Ishikawa (cell line): ENCODE data around the gene FAF2.

Source experiments
- CREB1 ChIP-seq: IDR thresholded peaks from 2 replicates; pipeline ENCODE4 v1.6.1; 2012; ENCODE audit warnings: low read depth
- YY1 ChIP-seq: IDR thresholded peaks from 2 replicates; pipeline ENCODE4 v1.6.1; 2012; ENCODE audit warnings: low read depth
- TF ChIP-seq, protein P1 (sequence below): IDR thresholded peaks from 2 replicates; pipeline ENCODE4 v1.6.1; 2012

DNA sequence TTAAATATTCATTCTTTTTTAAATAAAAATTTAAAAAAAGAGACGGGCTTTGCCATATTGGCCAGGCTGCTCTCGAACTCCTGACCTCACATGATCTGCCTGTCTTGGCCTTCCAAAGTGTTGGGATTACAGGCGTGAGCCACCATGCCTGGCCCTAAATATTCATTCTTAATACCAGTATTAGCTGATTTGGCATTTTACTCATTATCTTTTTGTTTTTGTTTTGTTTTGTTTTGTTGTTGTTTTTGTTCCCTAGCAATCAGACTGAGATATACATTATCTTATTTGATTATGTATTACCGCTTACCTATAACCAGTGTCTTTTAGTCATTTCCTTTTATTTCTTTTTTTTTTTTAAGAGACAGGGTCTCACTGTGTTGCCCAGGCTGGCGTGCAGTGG lies 51.1 kb downstream of the FAF2 start:
- TF ChIP-seq, protein P1, sequence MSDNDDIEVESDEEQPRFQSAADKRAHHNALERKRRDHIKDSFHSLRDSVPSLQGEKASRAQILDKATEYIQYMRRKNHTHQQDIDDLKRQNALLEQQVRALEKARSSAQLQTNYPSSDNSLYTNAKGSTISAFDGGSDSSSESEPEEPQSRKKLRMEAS: no peak
- TF ChIP-seq YY1: no peak
- TF ChIP-seq CREB1: no peak
